H9 (cell line): ENCODE measurements around the gene ARHGDIB. TPM values are rescaled to one million over a fixed set of nuclear protein-coding genes. Genes with fewer than 3 reads are reported as not detected.

ENCODE experiments used
- DNase-seq: peaks from one replicate; pipeline ENCODE4 v3.0.0-alpha.2; 2017
- H2AFZ ChIP-seq: one replicate; pipeline ENCODE4 v1.6.1; 2013; ENCODE audit warnings: mild to moderate bottlenecking, low read length, control low read depth, moderate library complexity
- H2AK5ac ChIP-seq: 2 replicates; pipeline ENCODE4 v1.6.1; 2013; ENCODE audit warnings: low read length, control low read depth, mixed read lengths; ENCODE audit not compliant: insufficient read length
- H2BK120ac ChIP-seq: one replicate; pipeline ENCODE4 v1.6.1; 2013; ENCODE audit warnings: low read depth, mild to moderate bottlenecking, low read length, control low read depth, inconsistent platforms; ENCODE audit not compliant: poor library complexity, severe bottlenecking
- H2BK12ac ChIP-seq: 2 replicates; pipeline ENCODE4 v1.6.1; 2013; ENCODE audit warnings: low read length, control low read depth, mixed read lengths, low read depth; ENCODE audit not compliant: insufficient read length
- H2BK15ac ChIP-seq: 2 replicates; pipeline ENCODE4 v1.6.1; 2013; ENCODE audit warnings: low read depth, low read length, control low read depth
- H2BK20ac ChIP-seq: one replicate; pipeline ENCODE4 v1.6.1; 2013; ENCODE audit warnings: low read depth, mild to moderate bottlenecking, low read length, control low read depth, inconsistent platforms; ENCODE audit not compliant: poor library complexity, severe bottlenecking
- H2BK5ac ChIP-seq: 2 replicates; pipeline ENCODE4 v1.6.1; 2013; ENCODE audit warnings: low read length, control low read depth, mixed read lengths; ENCODE audit not compliant: insufficient read length
- H3K14ac ChIP-seq: 2 replicates; pipeline ENCODE4 v1.6.1; 2013; ENCODE audit warnings: low read length, control low read depth; ENCODE audit not compliant: insufficient read depth
- H3K18ac ChIP-seq: 2 replicates; pipeline ENCODE4 v1.6.1; 2013; ENCODE audit warnings: low read depth, mild to moderate bottlenecking, mixed read lengths, low read length, control low read depth; ENCODE audit not compliant: insufficient read length
- H3K23ac ChIP-seq: 2 replicates; pipeline ENCODE4 v1.6.1; 2013; ENCODE audit warnings: low read length, control low read depth, mixed read lengths, low read depth; ENCODE audit not compliant: insufficient read length
- H3K23me2 ChIP-seq: 2 replicates; pipeline ENCODE4 v1.6.1; 2013; ENCODE audit warnings: low read depth, mild to moderate bottlenecking, mixed read lengths, low read length, control low read depth; ENCODE audit not compliant: insufficient read length, poor library complexity, severe bottlenecking
- H3K27ac ChIP-seq: 2 replicates; pipeline ENCODE4 v1.5.1; 2013; ENCODE audit warnings: low read length, control low read depth, mixed read lengths, low read depth; ENCODE audit not compliant: insufficient read length
- H3K27me3 ChIP-seq: 2 replicates; pipeline ENCODE4 v1.6.1; 2013; ENCODE audit warnings: low read length, control low read depth, inconsistent platforms; ENCODE audit not compliant: insufficient read depth
- H3K4ac ChIP-seq: 2 replicates; pipeline ENCODE4 v1.6.1; 2013; ENCODE audit warnings: low read depth, mild to moderate bottlenecking, control low read depth, inconsistent platforms, low read length, moderate library complexity
- H3K4me1 ChIP-seq: 2 replicates; pipeline ENCODE4 v1.6.1; 2013; ENCODE audit warnings: low read length, control low read depth, inconsistent platforms; ENCODE audit not compliant: insufficient read depth
- H3K4me2 ChIP-seq: 2 replicates; pipeline ENCODE4 v1.6.1; 2013; ENCODE audit warnings: low read length, control low read depth, mixed read lengths; ENCODE audit not compliant: insufficient read length, insufficient read depth
- H3K56ac ChIP-seq: 2 replicates; pipeline ENCODE4 v1.6.1; 2013; ENCODE audit warnings: low read depth, mild to moderate bottlenecking, mixed read lengths, low read length, control low read depth; ENCODE audit not compliant: insufficient read length
- H3K79me1 ChIP-seq: 2 replicates; pipeline ENCODE4 v1.6.1; 2013; ENCODE audit warnings: low read depth, mild to moderate bottlenecking, moderate library complexity, low read length, control low read depth, inconsistent platforms; ENCODE audit not compliant: insufficient read depth, poor library complexity, severe bottlenecking
- H3K79me2 ChIP-seq: 2 replicates; pipeline ENCODE4 v1.6.1; 2013; ENCODE audit warnings: low read length, control low read depth, inconsistent platforms; ENCODE audit not compliant: insufficient read depth
- H3K9ac ChIP-seq: 2 replicates; pipeline ENCODE4 v1.6.1; 2013; ENCODE audit warnings: low read length, control low read depth, mixed read lengths; ENCODE audit not compliant: insufficient read length; ENCODE audit errors: extremely low read depth
- H3K9me3 ChIP-seq: one replicate; pipeline ENCODE4 v1.6.1; 2013; ENCODE audit warnings: low read depth, low read length, inconsistent platforms; ENCODE audit not compliant: control insufficient read depth
- H3T11ph ChIP-seq: one replicate; pipeline ENCODE4 v1.6.1; 2013; ENCODE audit warnings: mild to moderate bottlenecking, low read length, control low read depth, inconsistent platforms
- H4K20me1 ChIP-seq: one replicate; pipeline ENCODE4 v1.6.1; 2013; ENCODE audit not compliant: control insufficient read depth, insufficient read length, insufficient read depth
- H4K5ac ChIP-seq: 2 replicates; pipeline ENCODE4 v1.6.1; 2013; ENCODE audit warnings: low read depth, mild to moderate bottlenecking, mixed read lengths, low read length, control low read depth; ENCODE audit not compliant: insufficient read length
- H4K8ac ChIP-seq: replicated peaks from 2 replicates; pipeline ENCODE4 v1.6.1; 2013; ENCODE audit warnings: low read length, control low read depth, mixed read lengths, low read depth; ENCODE audit not compliant: insufficient read length
- H4K91ac ChIP-seq: 2 replicates; pipeline ENCODE4 v1.6.1; 2013; ENCODE audit warnings: low read depth, mild to moderate bottlenecking, moderate library complexity, mixed read lengths, low read length, control low read depth; ENCODE audit not compliant: insufficient read length
- H3K27ac Mint-ChIP-seq, 3 experiments: 2 replicates in 2 of 3; 3 replicates in 1 of 3; pipeline ENCODE4 v1.8.0; 2020 to 2021; ENCODE audit warnings: mixed read lengths in 3 of 3, mild to moderate bottlenecking in 1 of 3, moderate library complexity in 1 of 3
- H3K27me3 Mint-ChIP-seq: 2 replicates; pipeline ENCODE4 v1.8.0; 2021; ENCODE audit warnings: low read depth, mild to moderate bottlenecking, moderate library complexity, mixed read lengths
- H3K36me3 Mint-ChIP-seq, 3 experiments: 2 replicates in 2 of 3; 3 replicates in 1 of 3; pipeline ENCODE4 v1.8.0; 2020 to 2021; ENCODE audit warnings: low read depth in 3 of 3, mixed read lengths in 3 of 3; ENCODE audit not compliant: insufficient read depth in 1 of 3
- H3K4me1 Mint-ChIP-seq, 2 experiments: 2 replicates each; pipeline ENCODE4 v1.8.0; 2020; ENCODE audit warnings: mixed read lengths in 2 of 2
- H3K4me3 Mint-ChIP-seq, 2 experiments: 2 replicates in 1 of 2; 3 replicates in 1 of 2; pipeline ENCODE4 v1.8.0; 2020 to 2021; ENCODE audit warnings: mild to moderate bottlenecking in 2 of 2, mixed read lengths in 2 of 2, moderate library complexity in 1 of 2
- H3K9me3 Mint-ChIP-seq, 2 experiments: 2 replicates in 1 of 2; 3 replicates in 1 of 2; pipeline ENCODE4 v1.8.0; 2020; ENCODE audit warnings: mild to moderate bottlenecking in 2 of 2, mixed read lengths in 2 of 2, moderate library complexity in 1 of 2
- WGBS: extraction: QIAGEN DNeasy Blood & Tissue Kit; methylation state at CpG from one replicate; pipeline ENCODE4 v1.1.7; 2013; ENCODE audit warnings: missing lambda C conversion rate, low lambda C conversion rate, mixed read lengths; ENCODE audit not compliant: insufficient read length; ENCODE audit errors: extremely low coverage; 5-methylcytosine and 5-hydroxymethylcytosine counted together
- total RNA-seq: library from RNA; stranded (reverse); gene quantifications from 2 replicates; pipeline ENCODE4 v1.2.1, GENCODE V29; 2021
- TF ChIP-seq, protein P1 (sequence below): fragments of 200-600 bp; sonication (generic); conservative IDR thresholded peaks from 3 replicates; pipeline ENCODE4 v1.8.0; 2021; ENCODE audit warnings: antibody characterized with exemption, mild to moderate bottlenecking

The ARHGDIB gene
- total RNA-seq, 1 experiment from 2014 or later = 0.44 TPM

DNA sequence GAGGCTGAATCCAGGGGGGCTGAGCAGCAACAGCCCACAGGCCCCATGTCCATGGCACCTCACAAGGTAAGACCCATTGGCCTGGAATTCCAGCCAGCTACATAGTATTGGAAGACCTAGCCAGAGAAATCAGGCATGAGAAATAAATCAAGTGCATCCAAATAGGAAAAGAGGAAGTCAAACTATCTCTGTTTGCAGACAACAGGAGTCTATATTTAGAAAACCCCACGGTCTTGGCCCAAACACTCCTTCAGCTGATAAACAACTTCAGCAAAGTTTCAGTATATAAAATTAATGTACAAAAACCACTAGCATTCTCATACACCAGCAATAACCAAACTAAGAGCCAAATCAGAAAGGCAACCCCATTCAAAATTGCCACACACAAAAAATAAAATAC is 28.4 kb upstream of the ARHGDIB start:
- no peak overlapping the region for H2AFZ ChIP-seq
- no peaks in the 10 kb centered on the region for H3K79me2 ChIP-seq
- no peaks in the 10 kb centered on the region for H3K23me2 ChIP-seq
- H2BK15ac ChIP-seq = no peak overlapping the region
- no peak overlapping the region for H3K27ac ChIP-seq
- H3K4me1 ChIP-seq = no peaks in the 10 kb centered on the region
- H3K9ac ChIP-seq = no peak overlapping the region
- no peak overlapping the region for H2BK12ac ChIP-seq
- no peak overlapping the region for H3K18ac ChIP-seq
- Mint-ChIP-seq H3K4me1 (no peaks in the 10 kb centered on the region), H3K9me3 (peaks cover 5 to 7% of the 10 kb centered on the region in 2 experiments; a peak in 4 of 5 replicates), H3K36me3 (no peaks in the 10 kb centered on the region), H3K27me3 (no peaks in the 10 kb centered on the region), H3K4me3 (no peak overlapping the region), H3K27ac (no peak overlapping the region)
- no peak overlapping the region for H2AK5ac ChIP-seq
- no peak overlapping the region for H3K4ac ChIP-seq
- no peak overlapping the region for H4K91ac ChIP-seq
- H2BK5ac ChIP-seq = no peak overlapping the region
- TF ChIP-seq, protein P1, sequence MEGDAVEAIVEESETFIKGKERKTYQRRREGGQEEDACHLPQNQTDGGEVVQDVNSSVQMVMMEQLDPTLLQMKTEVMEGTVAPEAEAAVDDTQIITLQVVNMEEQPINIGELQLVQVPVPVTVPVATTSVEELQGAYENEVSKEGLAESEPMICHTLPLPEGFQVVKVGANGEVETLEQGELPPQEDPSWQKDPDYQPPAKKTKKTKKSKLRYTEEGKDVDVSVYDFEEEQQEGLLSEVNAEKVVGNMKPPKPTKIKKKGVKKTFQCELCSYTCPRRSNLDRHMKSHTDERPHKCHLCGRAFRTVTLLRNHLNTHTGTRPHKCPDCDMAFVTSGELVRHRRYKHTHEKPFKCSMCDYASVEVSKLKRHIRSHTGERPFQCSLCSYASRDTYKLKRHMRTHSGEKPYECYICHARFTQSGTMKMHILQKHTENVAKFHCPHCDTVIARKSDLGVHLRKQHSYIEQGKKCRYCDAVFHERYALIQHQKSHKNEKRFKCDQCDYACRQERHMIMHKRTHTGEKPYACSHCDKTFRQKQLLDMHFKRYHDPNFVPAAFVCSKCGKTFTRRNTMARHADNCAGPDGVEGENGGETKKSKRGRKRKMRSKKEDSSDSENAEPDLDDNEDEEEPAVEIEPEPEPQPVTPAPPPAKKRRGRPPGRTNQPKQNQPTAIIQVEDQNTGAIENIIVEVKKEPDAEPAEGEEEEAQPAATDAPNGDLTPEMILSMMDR = no peak
- no CpG with 5 or more reads among the region's 1 CpG for WGBS
- no peak for DNase-seq
- no peak overlapping the region for H4K5ac ChIP-seq
- no peak overlapping the region for H3K56ac ChIP-seq
- no peak overlapping the region for H3T11ph ChIP-seq
- H2BK20ac ChIP-seq = no peak overlapping the region
- H3K79me1 ChIP-seq = no peaks in the 10 kb centered on the region
- no peak overlapping the region for H3K4me2 ChIP-seq
- no peak overlapping the region for H3K14ac ChIP-seq
- H4K20me1 ChIP-seq = no peaks in the 10 kb centered on the region
- no peaks in the 10 kb centered on the region for H3K9me3 ChIP-seq
- H3K23ac ChIP-seq = no peak overlapping the region
- no peaks in the 10 kb centered on the region for H3K27me3 ChIP-seq
- no peak overlapping the region for H2BK120ac ChIP-seq
- no peak overlapping the region for H4K8ac ChIP-seq
